ENCODE results near the gene ROR2.

DNA sequence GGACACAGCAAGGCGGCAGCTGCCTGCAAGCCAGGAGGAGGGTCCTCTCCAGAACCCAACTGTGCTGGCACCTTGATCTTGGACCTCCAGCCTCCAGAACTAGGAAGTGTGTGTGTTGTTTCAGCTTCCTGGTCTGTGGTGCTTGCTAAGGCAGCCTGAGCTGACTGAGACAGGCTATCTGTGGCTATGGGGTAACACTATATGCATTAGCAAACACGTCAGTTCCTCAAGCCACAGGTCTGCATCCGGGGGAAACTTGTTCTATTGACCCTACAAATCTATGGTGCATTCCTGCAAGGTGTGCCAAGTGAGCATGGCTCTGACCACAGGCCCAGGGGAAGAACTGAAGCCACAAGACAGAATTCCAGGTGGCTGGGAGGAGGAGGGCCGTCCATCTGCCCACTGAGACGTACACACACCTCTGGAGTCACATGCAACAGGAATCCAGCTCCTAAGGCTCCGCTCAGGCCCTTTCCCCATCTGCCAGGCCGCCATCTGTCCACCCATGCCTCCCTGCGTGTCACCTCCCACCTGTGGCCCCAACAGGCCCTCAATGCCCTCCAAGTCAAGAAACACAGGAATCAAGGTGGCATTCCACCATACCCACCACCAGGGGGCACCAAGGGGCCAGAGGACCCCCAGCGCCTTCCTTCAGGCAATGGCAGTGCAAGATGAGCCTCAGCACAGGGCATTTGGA is 174.9 kb downstream of the ROR2 start:
- TF ChIP-seq, protein P1, sequence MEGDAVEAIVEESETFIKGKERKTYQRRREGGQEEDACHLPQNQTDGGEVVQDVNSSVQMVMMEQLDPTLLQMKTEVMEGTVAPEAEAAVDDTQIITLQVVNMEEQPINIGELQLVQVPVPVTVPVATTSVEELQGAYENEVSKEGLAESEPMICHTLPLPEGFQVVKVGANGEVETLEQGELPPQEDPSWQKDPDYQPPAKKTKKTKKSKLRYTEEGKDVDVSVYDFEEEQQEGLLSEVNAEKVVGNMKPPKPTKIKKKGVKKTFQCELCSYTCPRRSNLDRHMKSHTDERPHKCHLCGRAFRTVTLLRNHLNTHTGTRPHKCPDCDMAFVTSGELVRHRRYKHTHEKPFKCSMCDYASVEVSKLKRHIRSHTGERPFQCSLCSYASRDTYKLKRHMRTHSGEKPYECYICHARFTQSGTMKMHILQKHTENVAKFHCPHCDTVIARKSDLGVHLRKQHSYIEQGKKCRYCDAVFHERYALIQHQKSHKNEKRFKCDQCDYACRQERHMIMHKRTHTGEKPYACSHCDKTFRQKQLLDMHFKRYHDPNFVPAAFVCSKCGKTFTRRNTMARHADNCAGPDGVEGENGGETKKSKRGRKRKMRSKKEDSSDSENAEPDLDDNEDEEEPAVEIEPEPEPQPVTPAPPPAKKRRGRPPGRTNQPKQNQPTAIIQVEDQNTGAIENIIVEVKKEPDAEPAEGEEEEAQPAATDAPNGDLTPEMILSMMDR (IDR thresholded peaks at IDR 0.05; ENCODE audit: extremely low read depth in 1 of 2, insufficient read depth in 1 of 2, low read depth in 1 of 2, low read length in 2 of 2): peak; percentile 68 to 92
- no peak for TF ChIP-seq POLR2A (IDR thresholded peaks at IDR 0.05; ENCODE audit: low read depth, low read length)
- no peak for TF ChIP-seq FOS (IDR thresholded peaks at IDR 0.05; ENCODE audit: borderline replicate concordance, insufficient read depth, low read length)
- TF ChIP-seq JUN (IDR thresholded peaks at IDR 0.05; ENCODE audit: borderline replicate concordance, insufficient read depth, insufficient read length, low read depth): no peak
- no peak for TF ChIP-seq EZH2 (IDR thresholded peaks at IDR 0.05; ENCODE audit: borderline replicate concordance, low read depth, low read length, severe bottlenecking)
- TF ChIP-seq MYC (IDR thresholded peaks at IDR 0.05; ENCODE audit: low read depth, low read length): no peak

Measured in endothelial cell of umbilical vein (primary cell).